ENCODE measurements around the gene PFKFB2.
A peak's percentile ranks its signal among the peaks of the same experiment; 100 is the strongest.

The PFKFB2 gene

GRCh38 chr1:207052911-207053769 is at the start of gene PFKFB2:
TSS of gene PFKFB2 (plus strand) at chr1:207053275. CDS start at chr1:207054718, 1,443 bp downstream.
- peak; percentile 99 for DNase-seq
- H3K4me3 ChIP-seq (ENCODE audit: low read depth, low read length), result peak within 1 kb of the TSS; percentile 46
- H3K27ac ChIP-seq, result no peak within 1 kb of the TSS
- TF ChIP-seq, protein P1, sequence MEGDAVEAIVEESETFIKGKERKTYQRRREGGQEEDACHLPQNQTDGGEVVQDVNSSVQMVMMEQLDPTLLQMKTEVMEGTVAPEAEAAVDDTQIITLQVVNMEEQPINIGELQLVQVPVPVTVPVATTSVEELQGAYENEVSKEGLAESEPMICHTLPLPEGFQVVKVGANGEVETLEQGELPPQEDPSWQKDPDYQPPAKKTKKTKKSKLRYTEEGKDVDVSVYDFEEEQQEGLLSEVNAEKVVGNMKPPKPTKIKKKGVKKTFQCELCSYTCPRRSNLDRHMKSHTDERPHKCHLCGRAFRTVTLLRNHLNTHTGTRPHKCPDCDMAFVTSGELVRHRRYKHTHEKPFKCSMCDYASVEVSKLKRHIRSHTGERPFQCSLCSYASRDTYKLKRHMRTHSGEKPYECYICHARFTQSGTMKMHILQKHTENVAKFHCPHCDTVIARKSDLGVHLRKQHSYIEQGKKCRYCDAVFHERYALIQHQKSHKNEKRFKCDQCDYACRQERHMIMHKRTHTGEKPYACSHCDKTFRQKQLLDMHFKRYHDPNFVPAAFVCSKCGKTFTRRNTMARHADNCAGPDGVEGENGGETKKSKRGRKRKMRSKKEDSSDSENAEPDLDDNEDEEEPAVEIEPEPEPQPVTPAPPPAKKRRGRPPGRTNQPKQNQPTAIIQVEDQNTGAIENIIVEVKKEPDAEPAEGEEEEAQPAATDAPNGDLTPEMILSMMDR (IDR thresholded peaks at IDR 0.05; ENCODE audit: low read depth, low read length), result no peak
- peaks cover 88% of the 10 kb centered on the region for H3K27me3 ChIP-seq (ENCODE audit: insufficient read depth, low read depth, severe bottlenecking)
- peaks cover 11% of the 10 kb centered on the region for H3K36me3 ChIP-seq
- H3K9me3 ChIP-seq (ENCODE audit: severe bottlenecking), result peaks cover 35% of the 10 kb centered on the region

DNA sequence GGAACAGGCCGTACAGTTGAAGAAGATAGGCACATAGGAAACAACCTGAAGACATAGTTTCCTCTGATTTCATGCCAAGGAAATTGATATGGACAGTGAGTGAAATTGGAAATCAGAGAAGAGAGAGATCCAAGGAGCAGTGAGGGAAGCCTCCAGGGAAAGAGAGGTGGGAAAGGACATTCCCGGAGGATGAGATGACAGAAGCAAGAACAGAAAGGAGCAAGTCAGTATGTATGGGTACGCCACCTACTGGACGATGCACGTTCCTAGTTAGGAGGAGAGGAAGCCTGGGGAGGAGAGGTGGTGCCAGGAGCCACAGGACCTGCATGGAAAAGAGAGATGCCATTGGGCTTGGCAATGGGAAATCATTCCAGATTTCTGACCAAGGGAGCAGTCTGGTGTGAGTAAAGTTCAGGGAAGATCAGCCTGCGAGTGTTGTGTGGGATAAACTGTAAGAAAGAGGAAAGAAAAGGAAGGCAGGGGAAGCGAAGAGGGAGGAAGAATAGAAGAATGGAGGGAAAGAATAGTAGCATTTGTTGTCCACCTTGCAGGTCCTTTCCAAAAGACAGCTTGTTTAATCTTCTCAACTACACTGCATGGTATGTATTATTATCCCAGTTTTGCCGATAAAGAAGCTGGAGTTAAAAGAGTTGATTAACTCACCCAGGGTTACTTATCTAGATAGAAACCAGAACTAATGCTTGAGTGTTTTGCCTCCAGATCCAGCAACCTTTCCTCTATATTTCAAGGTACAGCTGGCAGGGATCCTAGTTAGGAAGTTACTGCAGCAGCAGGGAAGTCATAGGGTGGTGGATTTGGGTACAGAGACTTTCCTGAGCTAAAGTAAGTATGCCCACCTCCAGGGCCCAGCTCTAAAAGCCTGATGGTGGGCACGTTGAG is 47.9 kb upstream of the PFKFB2 start:
- peak; percentile 82 for DNase-seq
- H3K4me3 ChIP-seq (ENCODE audit: low read depth, low read length), result no peak overlapping the region
- no peak overlapping the region for H3K27ac ChIP-seq
- H3K27me3 ChIP-seq (ENCODE audit: insufficient read depth, low read depth, severe bottlenecking), result peaks cover 100% of the 10 kb centered on the region
- peaks cover 4% of the 10 kb centered on the region for H3K9me3 ChIP-seq (ENCODE audit: severe bottlenecking)
- H3K36me3 ChIP-seq, result no peaks in the 10 kb centered on the region
- TF ChIP-seq, protein P1 (IDR thresholded peaks at IDR 0.05; ENCODE audit: low read depth, low read length), result peak; percentile 100

GRCh38 chr1:207006083-207006482 is 47.0 kb upstream of the PFKFB2 start:
- TF ChIP-seq, protein P1 (IDR thresholded peaks at IDR 0.05; ENCODE audit: low read depth, low read length), result no peak
- H3K36me3 ChIP-seq, result no peaks in the 10 kb centered on the region
- H3K27ac ChIP-seq, result no peak overlapping the region
- H3K9me3 ChIP-seq (ENCODE audit: severe bottlenecking), result peaks cover 4% of the 10 kb centered on the region
- peaks cover 100% of the 10 kb centered on the region for H3K27me3 ChIP-seq (ENCODE audit: insufficient read depth, low read depth, severe bottlenecking)
- H3K4me3 ChIP-seq (ENCODE audit: low read depth, low read length), result no peak overlapping the region
- DNase-seq, result no peak

GRCh38 chr1:207006914-207007313 is 46.2 kb upstream of the PFKFB2 start:
- H3K36me3 ChIP-seq, result no peaks in the 10 kb centered on the region
- no peak overlapping the region for H3K4me3 ChIP-seq (ENCODE audit: low read depth, low read length)
- TF ChIP-seq, protein P1 (IDR thresholded peaks at IDR 0.05; ENCODE audit: low read depth, low read length), result no peak
- DNase-seq, result no peak
- peaks cover 4% of the 10 kb centered on the region for H3K9me3 ChIP-seq (ENCODE audit: severe bottlenecking)
- peaks cover 100% of the 10 kb centered on the region for H3K27me3 ChIP-seq (ENCODE audit: insufficient read depth, low read depth, severe bottlenecking)
- no peak overlapping the region for H3K27ac ChIP-seq

DNA sequence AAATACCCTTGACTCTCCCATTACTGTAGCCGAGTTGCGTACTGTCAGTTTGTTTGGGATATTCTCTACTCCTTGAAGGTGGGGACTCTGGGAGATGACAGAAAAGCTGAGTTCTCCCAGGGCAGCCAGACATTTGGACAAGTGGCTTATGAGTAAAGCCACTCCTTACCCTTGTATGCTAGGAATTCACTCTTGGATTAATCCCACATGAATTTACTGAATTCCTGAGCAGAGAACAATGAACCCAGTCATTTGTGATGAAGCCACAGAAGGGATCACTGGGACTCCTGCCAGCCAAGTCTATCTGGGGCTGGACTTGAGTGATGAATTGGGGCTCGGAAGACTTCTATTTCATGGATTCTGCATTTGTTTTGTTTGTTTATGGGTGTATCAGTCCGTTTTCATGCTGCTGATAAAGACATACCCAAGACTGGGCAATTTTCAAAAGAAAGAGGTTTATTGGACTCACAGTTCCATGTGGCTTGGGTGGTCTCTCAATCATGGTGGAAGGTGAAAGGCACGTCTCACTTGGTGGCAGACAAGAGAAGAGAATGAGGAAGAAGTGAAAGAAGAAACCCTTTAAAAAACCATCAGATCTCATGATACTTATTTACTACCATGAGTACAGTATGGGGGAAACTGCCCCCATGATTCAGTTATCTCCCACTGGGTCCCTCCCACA is 45.6 kb upstream of the PFKFB2 start:
- H3K36me3 ChIP-seq, result no peaks in the 10 kb centered on the region
- TF ChIP-seq, protein P1 (IDR thresholded peaks at IDR 0.05; ENCODE audit: low read depth, low read length), result no peak
- no peak for DNase-seq
- no peak overlapping the region for H3K27ac ChIP-seq
- peaks cover 4% of the 10 kb centered on the region for H3K9me3 ChIP-seq (ENCODE audit: severe bottlenecking)
- H3K4me3 ChIP-seq (ENCODE audit: low read depth, low read length), result no peak overlapping the region
- H3K27me3 ChIP-seq (ENCODE audit: insufficient read depth, low read depth, severe bottlenecking), result peaks cover 100% of the 10 kb centered on the region
